Large intestine (tissue), 3 donors: Measurements from ENCODE around the gene SAYSD1. TPM values are rescaled to one million over a fixed set of nuclear protein-coding genes. Genes with fewer than 3 reads are reported as not detected.

Source experiments
- DNase-seq, 2 donors: peaks; one replicate each; pipeline versions ENCODE4 v3.0.0 to v3.0.0-alpha.2; 2013
- H3K27ac ChIP-seq: one replicate; pipeline ENCODE4 v1.5.1; 2013; ENCODE audit warnings: low read length
- H3K27me3 ChIP-seq: 2 replicates; pipeline ENCODE4 v1.6.1; 2013; ENCODE audit warnings: low read length; ENCODE audit not compliant: control insufficient read depth, insufficient read depth
- H3K36me3 ChIP-seq: 2 replicates; pipeline ENCODE4 v1.6.1; 2013; ENCODE audit warnings: low read length; ENCODE audit not compliant: control insufficient read depth, insufficient read depth
- H3K4me1 ChIP-seq: one replicate; pipeline ENCODE4 v1.6.1; 2013; ENCODE audit warnings: low read length; ENCODE audit not compliant: control insufficient read depth, insufficient read depth
- H3K4me3 ChIP-seq: one replicate; pipeline ENCODE4 v1.5.1; 2013; ENCODE audit warnings: low read length
- H3K9me3 ChIP-seq: one replicate; pipeline ENCODE4 v1.6.1; 2013; ENCODE audit warnings: mild to moderate bottlenecking, low read depth, low read length, moderate library complexity; ENCODE audit not compliant: control insufficient read depth
- WGBS: methylation state at CpG from one replicate; pipeline ENCODE4 v1.1.5; 2013; ENCODE audit warnings: low lambda C conversion rate; ENCODE audit not compliant: insufficient coverage; 5-methylcytosine and 5-hydroxymethylcytosine counted together
- polyA plus RNA-seq: library from polyadenylated mRNA; unstranded; fragments of 120-200 nt; gene quantifications from one replicate; pipeline ENCODE4 v1.2.1, GENCODE V29; 2013

Gene SAYSD1
- polyA plus RNA-seq, 1 donor, result 18.6 TPM

DNA sequence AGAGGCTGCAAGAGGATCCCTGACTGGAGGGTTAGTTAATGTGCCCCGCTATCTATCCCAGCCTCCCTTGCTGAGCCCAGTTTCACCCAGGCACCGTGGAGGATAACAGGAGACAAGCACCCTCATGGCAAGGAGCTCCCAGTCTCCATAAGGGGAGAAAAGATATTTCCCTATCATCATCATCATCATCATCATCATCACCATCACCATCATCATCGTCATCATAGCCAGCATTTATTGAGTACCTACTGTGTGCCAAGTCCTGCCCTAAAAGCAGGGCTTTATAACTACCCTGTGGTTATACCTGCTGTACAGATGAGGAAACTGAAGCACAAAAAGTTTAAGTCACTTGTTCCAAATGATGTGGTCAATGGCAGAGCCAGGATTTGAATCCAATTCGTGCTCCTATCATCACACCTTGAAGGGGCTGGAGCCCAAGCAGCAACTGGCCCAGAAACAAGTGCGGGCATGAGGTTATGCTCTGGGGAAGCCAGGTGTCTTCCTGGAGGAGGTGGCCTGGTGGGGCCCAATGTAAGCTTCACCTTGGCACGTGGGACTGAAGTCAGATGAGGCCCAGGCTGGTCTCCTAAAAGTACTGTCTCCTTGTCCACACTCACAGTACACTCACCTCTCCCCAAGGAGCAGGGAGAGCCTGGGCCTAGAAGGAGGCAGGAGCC, 56.4 kb downstream of the SAYSD1 start:
- H3K9me3 ChIP-seq, result no peaks in the 10 kb centered on the region
- H3K27me3 ChIP-seq, result no peaks in the 10 kb centered on the region
- peaks cover 53% of the 10 kb centered on the region for H3K4me1 ChIP-seq
- no CpG with 5 or more reads among the region's 6 CpGs for WGBS
- H3K4me3 ChIP-seq, result no peak overlapping the region
- no peak overlapping the region for H3K27ac ChIP-seq
- DNase-seq, result no peak
- H3K36me3 ChIP-seq, result no peaks in the 10 kb centered on the region

DNA sequence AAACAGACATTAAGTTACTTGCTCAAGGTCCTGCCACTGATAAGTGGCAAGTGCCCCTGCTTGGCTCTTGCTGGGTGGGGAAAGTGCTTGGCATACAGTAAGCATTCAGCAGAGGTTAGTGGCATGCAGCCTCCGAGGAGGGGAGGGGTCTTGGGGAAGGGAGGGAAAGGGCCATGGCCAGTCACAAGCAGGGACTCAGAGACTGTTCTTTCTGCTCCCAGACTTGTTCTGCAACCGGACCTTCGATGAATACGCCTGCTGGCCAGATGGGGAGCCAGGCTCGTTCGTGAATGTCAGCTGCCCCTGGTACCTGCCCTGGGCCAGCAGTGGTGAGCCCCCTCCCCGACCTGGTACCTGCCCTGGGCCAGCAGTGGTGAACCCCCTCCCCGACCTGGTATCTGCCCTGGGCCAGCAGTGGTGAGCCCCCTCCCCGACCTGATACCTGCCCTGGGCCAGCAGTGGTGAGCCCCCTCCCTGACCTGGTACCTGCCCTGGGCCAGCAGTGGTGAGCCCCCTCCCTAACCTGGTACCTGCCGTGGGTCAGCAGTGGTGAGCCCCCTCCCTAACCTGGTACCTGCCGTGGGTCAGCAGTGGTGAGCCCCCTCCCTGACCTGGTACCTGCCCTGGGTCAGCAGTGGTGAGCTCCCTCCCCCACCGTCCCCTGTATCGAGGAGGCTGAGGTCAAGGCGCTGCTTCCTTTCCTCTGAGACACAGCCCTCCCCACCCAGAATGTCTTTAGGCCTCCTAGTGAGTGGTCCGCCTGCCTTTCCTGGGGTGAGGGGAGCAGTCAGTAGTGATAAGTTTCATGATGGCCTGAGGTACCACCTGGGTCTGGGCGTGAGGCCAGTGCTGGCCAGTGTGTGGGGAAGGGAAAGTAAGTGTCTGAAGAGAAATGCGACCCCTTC, 57.5 kb downstream of the SAYSD1 start:
- H3K9me3 ChIP-seq, result no peaks in the 10 kb centered on the region
- H3K4me3 ChIP-seq, result no peak overlapping the region
- H3K4me1 ChIP-seq, result peaks cover 49% of the 10 kb centered on the region
- no peaks in the 10 kb centered on the region for H3K36me3 ChIP-seq
- no peak overlapping the region for H3K27ac ChIP-seq
- DNase-seq, result no peak
- no CpG with 5 or more reads among the region's 17 CpGs for WGBS
- no peaks in the 10 kb centered on the region for H3K27me3 ChIP-seq

DNA sequence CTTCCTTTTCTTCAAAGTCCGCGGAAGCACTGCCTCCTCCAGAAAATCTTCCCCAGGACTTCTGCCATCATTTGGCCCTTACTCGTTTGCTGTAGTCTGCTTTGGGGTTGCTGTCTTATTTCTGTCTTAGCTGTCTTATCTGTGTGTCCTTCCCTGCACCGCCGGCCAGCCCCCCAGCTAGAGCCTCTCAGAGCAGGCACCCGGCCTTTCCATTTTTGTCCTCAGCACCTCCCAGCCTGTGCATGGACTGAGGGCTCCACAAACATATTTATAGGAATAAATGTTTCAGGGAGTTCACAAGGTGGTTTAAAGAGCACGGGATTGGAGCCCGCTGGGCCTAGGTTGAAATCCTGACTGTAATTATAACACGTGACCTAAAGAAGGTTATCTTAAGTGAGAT, 58.3 kb downstream of the SAYSD1 start:
- 94% methylated on average over 6 of the region's 9 CpGs for WGBS
- no peak for DNase-seq
- Histone ChIP-seq H3K36me3 (no peaks in the 10 kb centered on the region), H3K27me3 (no peaks in the 10 kb centered on the region), H3K9me3 (no peaks in the 10 kb centered on the region), H3K4me3 (no peak overlapping the region), H3K27ac (no peak overlapping the region), H3K4me1 (peaks cover 41% of the 10 kb centered on the region)

DNA sequence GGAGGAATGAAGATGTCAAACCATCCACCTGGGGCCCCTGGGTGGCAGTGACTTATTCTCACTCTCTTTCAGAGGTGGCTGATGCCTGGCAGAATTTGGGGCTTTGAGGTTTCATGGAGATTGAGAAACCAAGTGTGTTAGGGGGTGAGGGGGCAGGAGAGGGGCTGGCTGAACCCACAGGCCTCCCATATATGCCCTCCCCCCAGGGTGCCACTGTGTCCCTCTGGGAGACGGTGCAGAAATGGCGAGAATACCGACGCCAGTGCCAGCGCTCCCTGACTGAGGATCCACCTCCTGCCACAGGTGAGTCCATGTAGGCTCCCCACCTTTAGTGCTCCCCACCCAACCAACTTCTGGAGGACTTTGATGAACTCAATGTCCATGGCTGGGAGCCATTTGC, 58.8 kb downstream of the SAYSD1 start:
- DNase-seq, result no peak
- Histone ChIP-seq H3K27me3 (peaks cover 2% of the 10 kb centered on the region), H3K36me3 (no peaks in the 10 kb centered on the region), H3K27ac (no peak overlapping the region), H3K4me3 (no peak overlapping the region), H3K9me3 (no peaks in the 10 kb centered on the region), H3K4me1 (peaks cover 36% of the 10 kb centered on the region)
- WGBS, result no CpG with 5 or more reads among the region's 5 CpGs

DNA sequence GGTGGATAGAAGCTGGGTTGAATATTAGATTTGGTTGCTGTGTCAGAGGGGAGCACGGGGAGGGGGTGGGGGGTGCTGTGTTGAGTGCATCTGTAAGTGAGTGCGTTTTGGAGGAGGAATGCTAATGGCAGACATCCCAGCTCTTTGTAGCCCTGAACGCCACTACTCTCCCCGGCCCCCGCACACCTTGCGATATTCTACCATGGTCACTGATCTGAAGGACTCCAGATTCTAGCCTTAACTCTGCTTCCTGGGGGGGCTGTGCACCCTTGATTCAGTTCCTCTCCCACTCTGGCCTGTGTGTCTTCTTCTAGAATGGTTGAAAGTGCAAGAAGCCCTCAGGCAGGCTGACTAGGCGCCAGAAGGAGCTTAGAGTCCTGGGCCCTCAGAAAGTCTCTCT, 59.3 kb downstream of the SAYSD1 start:
- Histone ChIP-seq H3K27me3 (peaks cover 6% of the 10 kb centered on the region), H3K36me3 (no peaks in the 10 kb centered on the region)

DNA sequence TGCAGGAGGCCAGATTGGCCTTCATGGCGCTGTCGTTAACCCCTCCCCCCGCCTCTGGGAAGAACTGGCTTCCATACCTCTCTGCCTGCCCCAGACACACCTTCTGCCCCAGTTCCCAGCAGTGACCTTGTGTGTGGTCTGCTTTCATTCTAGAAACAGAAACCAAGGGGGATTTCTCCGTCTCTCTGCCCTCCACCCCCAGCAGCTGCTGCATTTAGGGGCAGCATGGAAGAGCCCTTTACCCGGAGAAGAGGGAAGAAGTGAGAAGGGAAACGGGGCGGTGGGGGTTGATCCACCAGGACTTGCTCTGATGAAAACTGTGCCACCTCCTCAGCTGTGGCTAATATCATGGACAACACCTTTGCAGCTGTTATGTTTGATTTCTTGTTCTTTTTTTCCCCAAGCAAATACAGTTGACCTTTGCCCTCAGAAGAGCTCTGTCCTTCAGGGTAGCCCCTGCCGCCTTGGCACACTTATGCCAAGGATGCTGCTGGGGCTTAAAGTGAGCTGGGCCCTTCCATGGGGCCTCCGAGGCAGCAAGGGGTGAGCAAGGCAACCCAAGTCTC, 60.3 kb downstream of the SAYSD1 start:
- peaks cover 15% of the 10 kb centered on the region for H3K27me3 ChIP-seq
- peak in 1 of 2 donors; percentile 52 for DNase-seq
- H3K27ac ChIP-seq, result no peak overlapping the region

More for the DNA sequence above, 59.3 kb downstream of the SAYSD1 start:
- peaks cover 31% of the 10 kb centered on the region for H3K4me1 ChIP-seq
- H3K4me3 ChIP-seq, result no peak overlapping the region
- no peak overlapping the region for H3K27ac ChIP-seq
- WGBS, result no CpG with 5 or more reads among the region's 7 CpGs
- H3K9me3 ChIP-seq, result no peaks in the 10 kb centered on the region
- no peak for DNase-seq

More for the DNA sequence above, 60.3 kb downstream of the SAYSD1 start:
- Histone ChIP-seq H3K9me3 (no peaks in the 10 kb centered on the region), H3K4me3 (no peak overlapping the region), H3K4me1 (peaks cover 30% of the 10 kb centered on the region), H3K36me3 (no peaks in the 10 kb centered on the region)
- no CpG with 5 or more reads among the region's 9 CpGs for WGBS

Other genes starting within 250 kb of the SAYSD1 start
- gene GLP1R, start 66.4 kb downstream of the SAYSD1 start, polyA plus RNA-seq, result 0.84 TPM
- gene KCNK5, start 114.3 kb upstream of the SAYSD1 start, polyA plus RNA-seq, result 31.4 TPM
- gene KCNK17, start 199.2 kb upstream of the SAYSD1 start, polyA plus RNA-seq, result 3.2 TPM
- gene KCNK16, start 207.5 kb upstream of the SAYSD1 start, polyA plus RNA-seq, result 8.1 TPM